ENCODE measurements around the gene MED1. TPM values are rescaled to one million over a fixed set of nuclear protein-coding genes. Genes with fewer than 3 reads are reported as not detected.

MED1 gene
- total RNA-seq, 6 experiments from 2014 or later: 9.7 to 14.1 (median 13.2) TPM

- TF ChIP-seq POLR2A (IDR thresholded peaks at IDR 0.05) (no peak), CTCF (IDR thresholded peaks at IDR 0.05) (no peak)
- no peak overlapping the region for H3K4me3 ChIP-seq
- DNase-seq (no peak), ATAC-seq (peak; percentile 63 to 80 (median 72))
- H3K27ac ChIP-seq: no peak overlapping the region
- no peaks in the 10 kb centered on the region for H3K9me3 ChIP-seq
- no peaks in the 10 kb centered on the region for H3K27me3 ChIP-seq
- intact Hi-C loops (cut with DNase I): no loop called here
- H3K36me3 ChIP-seq: no peaks in the 10 kb centered on the region
- 44% methylated on average over 3 of the region's 3 CpGs for WGBS (ENCODE audit: insufficient coverage, low coverage, low lambda C conversion rate, missing lambda C conversion rate)
- H3K4me1 ChIP-seq: peaks cover 0 to 37% (median 5%) of the 10 kb centered on the region in 4 donors
Observed at GRCh38 chr17:39357986-39358385, 93.1 kb downstream of the MED1 start.

DNA sequence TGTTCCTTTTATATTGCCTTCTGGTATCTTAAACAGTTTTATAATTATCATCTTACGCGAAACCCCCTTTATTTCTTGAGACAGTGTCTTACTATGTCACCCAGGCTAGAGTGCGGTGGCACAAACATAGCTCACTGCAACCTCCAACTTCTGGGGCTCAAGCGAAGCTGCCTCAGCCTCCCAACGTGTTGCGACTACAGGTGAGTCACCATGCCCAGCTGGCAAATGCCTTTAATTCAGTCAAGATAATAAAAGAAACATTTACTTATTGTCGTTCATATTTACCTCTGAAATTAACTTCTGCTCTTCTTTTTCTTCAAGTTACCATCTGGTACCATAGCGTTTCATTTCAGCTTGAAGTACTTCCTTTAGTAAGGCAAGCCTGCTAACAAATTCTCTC, 93.6 kb downstream of the MED1 start:
- TF ChIP-seq CTCF (IDR thresholded peaks at IDR 0.05): no peak
- TF ChIP-seq POLR2A (IDR thresholded peaks at IDR 0.05): no peak
- ATAC-seq: no peak
- intact Hi-C loops (cut with DNase I): no loop called here
- Histone ChIP-seq H3K36me3 (no peaks in the 10 kb centered on the region), H3K27me3 (no peaks in the 10 kb centered on the region), H3K9me3 (no peaks in the 10 kb centered on the region), H3K4me1 (peaks cover 0 to 37% (median 5%) of the 10 kb centered on the region in 4 donors), H3K4me3 (no peak overlapping the region), H3K27ac (no peak overlapping the region)
- WGBS (ENCODE audit: insufficient coverage, low coverage, low lambda C conversion rate, missing lambda C conversion rate): 86% methylated on average over 8 of the region's 8 CpGs
- no peak for DNase-seq

Other genes starting within 250 kb of the MED1 start
- not detected for gene STAC2, start 225.3 kb downstream of the MED1 start, total RNA-seq
- 1 to 10 TPM; 6.0 to 9.8 (median 8.5) TPM for gene FBXL20, start 49.6 kb downstream of the MED1 start, total RNA-seq
- gene CDK12, start 10.2 kb upstream of the MED1 start, total RNA-seq: 10 to 100 TPM; 19.4 to 33.4 (median 30.4) TPM
- gene NEUROD2, start 156.7 kb upstream of the MED1 start, total RNA-seq: not detected
- gene PPP1R1B, start 175.7 kb upstream of the MED1 start, total RNA-seq: under 1 TPM in 1 of 6 experiments, not detected in 5; 0.46 TPM
- 10 to 100 TPM; 24.3 to 49.8 (median 28.0) TPM for gene STARD3, start 185.9 kb upstream of the MED1 start, total RNA-seq
- gene TCAP, start 214.1 kb upstream of the MED1 start, total RNA-seq: 1 to 10 TPM in 4 of 6 experiments, under 1 TPM in 2; 0.49 to 4.3 (median 1.1) TPM
- gene PNMT, start 217.2 kb upstream of the MED1 start, total RNA-seq: under 1 TPM in 2 of 6 experiments, not detected in 4; 0.37 TPM
- gene PGAP3, start 236.8 kb upstream of the MED1 start, total RNA-seq: 10 to 100 TPM in 5 of 6 experiments, 1 to 10 TPM in 1; 9.7 to 25.7 (median 18.3) TPM
- gene ERBB2, start 248.8 kb upstream of the MED1 start, total RNA-seq: 10 to 100 TPM in 5 of 6 experiments, 1 to 10 TPM in 1; 8.9 to 40.4 (median 26.2) TPM

All from right lobe of liver (tissue), 6 donors.